Measurements from ENCODE around the gene ADAMTS9. TPM values are rescaled to one million over a fixed set of nuclear protein-coding genes. Genes with fewer than 3 reads are reported as not detected.

ADAMTS9 gene
- total RNA-seq, 4 donors from 2014 or later: 4.8 to 49.8 (median 13.4) TPM

DNA sequence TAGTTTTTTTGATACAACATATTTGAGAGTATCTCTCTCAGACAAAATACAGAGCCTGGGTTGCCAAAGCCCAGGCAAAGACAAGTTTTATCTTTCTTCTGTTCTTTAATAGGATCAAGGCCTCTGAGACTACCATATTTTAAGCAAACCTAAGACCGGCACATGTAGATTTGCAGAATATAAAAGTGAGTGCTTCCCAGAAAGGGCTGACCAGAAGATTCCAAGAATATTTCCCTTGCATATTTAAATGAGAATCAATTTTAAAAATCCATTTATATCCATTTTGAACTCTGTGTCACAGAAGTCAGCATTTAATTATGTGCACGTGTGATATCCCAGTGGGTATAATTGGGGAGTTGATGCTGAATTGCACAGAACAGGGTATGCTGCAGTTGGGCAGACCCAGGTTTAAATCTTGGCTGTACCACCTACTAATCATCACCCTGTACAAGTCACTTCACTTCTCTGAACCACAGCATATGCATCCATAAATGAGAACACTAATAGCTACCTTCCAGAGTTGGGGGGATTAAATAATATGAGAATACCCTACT lies 191.9 kb downstream of the ADAMTS9 start:
- ATAC-seq: no peak
- H3K4me3 ChIP-seq: no peak overlapping the region
- TF ChIP-seq POLR2A (IDR thresholded peaks at IDR 0.05) (no peak), CTCF (IDR thresholded peaks at IDR 0.05 in 4 of 5, conservative IDR thresholded peaks at IDR 0.05 in 1 of 5) (no peak)
- H3K36me3 ChIP-seq: no peaks in the 10 kb centered on the region
- H3K27ac ChIP-seq: no peak overlapping the region
- no peaks in the 10 kb centered on the region for H3K27me3 ChIP-seq
- intact Hi-C loops (cut with DNase I; ENCODE audit: low total_unique reads): no loop called here
- in situ Hi-C loops (cut with MboI; ENCODE audit: low sequenced_read_pairs in 4 of 4): no loop called here
- H3K9me3 ChIP-seq: no peaks in the 10 kb centered on the region
- H3K4me1 ChIP-seq: no peaks in the 10 kb centered on the region
- DNase-seq: no peak

GRCh38 chr3:64495121-64495780 lies 192.5 kb downstream of the ADAMTS9 start:
- TF ChIP-seq CTCF (IDR thresholded peaks at IDR 0.05 in 4 of 5, conservative IDR thresholded peaks at IDR 0.05 in 1 of 5): no peak
- TF ChIP-seq POLR2A (IDR thresholded peaks at IDR 0.05): no peak
- DNase-seq (no peak), ATAC-seq (no peak)
- no peaks in the 10 kb centered on the region for H3K36me3 ChIP-seq
- intact Hi-C loops (cut with DNase I; ENCODE audit: low total_unique reads): no loop called here
- H3K9me3 ChIP-seq: no peaks in the 10 kb centered on the region
- H3K27me3 ChIP-seq: no peaks in the 10 kb centered on the region
- in situ Hi-C loops (cut with MboI; ENCODE audit: low sequenced_read_pairs in 4 of 4): no loop called here
- H3K4me1 ChIP-seq: no peaks in the 10 kb centered on the region
- H3K4me3 ChIP-seq: no peak overlapping the region
- no peak overlapping the region for H3K27ac ChIP-seq

DNA sequence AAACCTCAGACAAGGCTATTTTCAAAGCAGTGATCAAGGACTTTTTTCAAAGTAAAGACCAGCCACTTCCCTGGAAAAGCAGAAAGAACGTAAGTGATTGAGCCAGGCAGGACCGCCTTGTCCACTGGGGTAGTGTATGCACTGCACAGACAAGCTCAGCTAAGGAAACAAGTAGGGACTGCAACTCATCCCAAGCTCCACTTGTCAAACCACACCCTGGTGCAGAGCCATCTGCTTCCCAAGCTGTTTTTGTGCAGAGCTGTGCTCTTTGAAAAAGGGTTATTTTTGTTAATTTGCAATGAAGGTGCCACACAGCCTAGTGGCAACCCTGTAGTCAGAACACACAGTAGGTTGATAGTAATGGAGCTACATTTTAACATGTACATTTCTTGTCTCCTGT lies 193.3 kb downstream of the ADAMTS9 start:
- Histone ChIP-seq H3K4me3 (no peak overlapping the region), H3K9me3 (no peaks in the 10 kb centered on the region), H3K27me3 (no peaks in the 10 kb centered on the region), H3K4me1 (no peaks in the 10 kb centered on the region), H3K27ac (no peak overlapping the region), H3K36me3 (no peaks in the 10 kb centered on the region)
- TF ChIP-seq POLR2A (IDR thresholded peaks at IDR 0.05) (no peak), CTCF (IDR thresholded peaks at IDR 0.05 in 4 of 5, conservative IDR thresholded peaks at IDR 0.05 in 1 of 5) (no peak)
- intact Hi-C loops (cut with DNase I; ENCODE audit: low total_unique reads) (no loop called here), in situ Hi-C loops (cut with MboI; ENCODE audit: low sequenced_read_pairs in 4 of 4) (no loop called here)
- no peak for DNase-seq
- ATAC-seq: no peak

- DNase-seq (no peak), ATAC-seq (no peak)
- Histone ChIP-seq H3K9me3 (no peaks in the 10 kb centered on the region), H3K4me3 (no peak overlapping the region), H3K4me1 (peaks cover 0 to 2% of the 10 kb centered on the region in 2 donors), H3K27ac (no peak overlapping the region), H3K27me3 (no peaks in the 10 kb centered on the region), H3K36me3 (no peaks in the 10 kb centered on the region)
- no peak for TF ChIP-seq POLR2A (IDR thresholded peaks at IDR 0.05)
- intact Hi-C loops (cut with DNase I; ENCODE audit: low total_unique reads) (no loop called here), in situ Hi-C loops (cut with MboI; ENCODE audit: low sequenced_read_pairs in 4 of 4) (no loop called here)
Observed at GRCh38 chr3:64493149-64493548, 194.7 kb downstream of the ADAMTS9 start.

- intact Hi-C loops (cut with DNase I; ENCODE audit: low total_unique reads) (no loop called here), in situ Hi-C loops (cut with MboI; ENCODE audit: low sequenced_read_pairs in 4 of 4) (no loop called here)
- DNase-seq (no peak), ATAC-seq (no peak)
- Histone ChIP-seq H3K27me3 (no peaks in the 10 kb centered on the region), H3K4me1 (peaks cover 0 to 2% of the 10 kb centered on the region in 2 donors), H3K27ac (no peak overlapping the region), H3K36me3 (no peaks in the 10 kb centered on the region), H3K9me3 (no peaks in the 10 kb centered on the region), H3K4me3 (no peak overlapping the region)
- no peak for TF ChIP-seq CTCF (IDR thresholded peaks at IDR 0.05 in 4 of 5, conservative IDR thresholded peaks at IDR 0.05 in 1 of 5)
- TF ChIP-seq POLR2A (IDR thresholded peaks at IDR 0.05): no peak
Observed at GRCh38 chr3:64491843-64492242, 196.0 kb downstream of the ADAMTS9 start.
